Endothelial cell (in vitro differentiated cells): ENCODE data around the gene SIDT2. TPM values are rescaled to one million over a fixed set of nuclear protein-coding genes. Genes with fewer than 3 reads are reported as not detected.

Experiments
- DNase-seq: peaks from one replicate; pipeline ENCODE4 v3.0.0; 2021; ENCODE audit warnings: low spot score
- H3K27ac Mint-ChIP-seq: one replicate; pipeline ENCODE4 v1.8.0; 2021; ENCODE audit warnings: mixed read lengths, inconsistent platforms; ENCODE audit not compliant: unreplicated experiment
- H3K27me3 Mint-ChIP-seq: one replicate; pipeline ENCODE4 v1.8.0; 2021; ENCODE audit warnings: mild to moderate bottlenecking, moderate library complexity, mixed read lengths, inconsistent platforms; ENCODE audit not compliant: unreplicated experiment
- H3K36me3 Mint-ChIP-seq: one replicate; pipeline ENCODE4 v1.8.0; 2021; ENCODE audit warnings: mild to moderate bottlenecking, low read depth, mixed read lengths, inconsistent platforms; ENCODE audit not compliant: unreplicated experiment
- H3K4me1 Mint-ChIP-seq: one replicate; pipeline ENCODE4 v1.8.0; 2021; ENCODE audit warnings: mild to moderate bottlenecking, mixed read lengths, inconsistent platforms; ENCODE audit not compliant: unreplicated experiment
- H3K4me3 Mint-ChIP-seq: one replicate; pipeline ENCODE4 v1.8.0; 2021; ENCODE audit warnings: mild to moderate bottlenecking, mixed read lengths, inconsistent platforms; ENCODE audit not compliant: unreplicated experiment
- H3K9me3 Mint-ChIP-seq: one replicate; pipeline ENCODE4 v1.8.0; 2021; ENCODE audit warnings: mixed read lengths, inconsistent platforms; ENCODE audit not compliant: unreplicated experiment
- CTCF ChIP-seq: fragments of 200-600 bp; sonication (generic); IDR thresholded peaks from one replicate; pipeline ENCODE4 v1.5.0; 2021; ENCODE audit warnings: antibody characterized with exemption; ENCODE audit not compliant: unreplicated experiment
- total RNA-seq: library from RNA; stranded (reverse); fragmentation: NEBNext Ultra II Directional; extraction: Animal tissue kit (Norgen Biotek cat#: 25700); gene quantifications from one replicate; pipeline ENCODE4 v1.2.1, GENCODE V29; 2021; ENCODE audit not compliant: unreplicated experiment

Gene SIDT2
- total RNA-seq, 1 donor from 2014 or later: 41.3 TPM

GRCh38 chr11:117200813-117201657, 22.5 kb downstream of the SIDT2 start:
- no peak overlapping the region for H3K4me3 Mint-ChIP-seq
- no peak overlapping the region for H3K27ac Mint-ChIP-seq
- no peak for TF ChIP-seq CTCF
- H3K36me3 Mint-ChIP-seq: peaks cover 14% of the 10 kb centered on the region
- no peaks in the 10 kb centered on the region for H3K9me3 Mint-ChIP-seq
- H3K27me3 Mint-ChIP-seq: peaks cover 19% of the 10 kb centered on the region
- DNase-seq: no peak
- peaks cover 11% of the 10 kb centered on the region for H3K4me1 Mint-ChIP-seq

- no peak overlapping the region for H3K27ac Mint-ChIP-seq
- peaks cover 19% of the 10 kb centered on the region for H3K27me3 Mint-ChIP-seq
- no peak overlapping the region for H3K4me3 Mint-ChIP-seq
- peaks cover 11% of the 10 kb centered on the region for H3K4me1 Mint-ChIP-seq
- TF ChIP-seq CTCF: no peak
- peaks cover 14% of the 10 kb centered on the region for H3K36me3 Mint-ChIP-seq
- H3K9me3 Mint-ChIP-seq: no peaks in the 10 kb centered on the region
- DNase-seq: no peak
These were observed 23.2 kb downstream of the SIDT2 start for GRCh38 chr11:117201658-117202305.

- H3K27ac Mint-ChIP-seq: no peak overlapping the region
- TF ChIP-seq CTCF: no peak
- H3K4me3 Mint-ChIP-seq: no peak overlapping the region
- H3K9me3 Mint-ChIP-seq: no peaks in the 10 kb centered on the region
- H3K27me3 Mint-ChIP-seq: peaks cover 19% of the 10 kb centered on the region
- peaks cover 11% of the 10 kb centered on the region for H3K4me1 Mint-ChIP-seq
- peaks cover 12% of the 10 kb centered on the region for H3K36me3 Mint-ChIP-seq
- no peak for DNase-seq
These were observed 24.0 kb downstream of the SIDT2 start for GRCh38 chr11:117202386-117203068.

GRCh38 chr11:117203069-117203407, 24.5 kb downstream of the SIDT2 start:
- no peak for TF ChIP-seq CTCF
- H3K27ac Mint-ChIP-seq: no peak overlapping the region
- peaks cover 11% of the 10 kb centered on the region for H3K4me1 Mint-ChIP-seq

More at GRCh38 chr11:117203069-117203407, 24.5 kb downstream of the SIDT2 start:
- no peak for DNase-seq
- no peak overlapping the region for H3K4me3 Mint-ChIP-seq
- H3K27me3 Mint-ChIP-seq: peaks cover 19% of the 10 kb centered on the region
- H3K9me3 Mint-ChIP-seq: no peaks in the 10 kb centered on the region
- peaks cover 10% of the 10 kb centered on the region for H3K36me3 Mint-ChIP-seq
